ENCODE results near the gene MAPKAPK2.

- TF ChIP-seq POLR2AphosphoS5 (IDR thresholded peaks at IDR 0.05; ENCODE audit: low read depth, low read length), result no peak
- no peak for TF ChIP-seq POLR2A (IDR thresholded peaks at IDR 0.05; ENCODE audit: low read depth, low read length)
- no peak for TF ChIP-seq TAF1 (IDR thresholded peaks at IDR 0.05; ENCODE audit: low read depth, low read length)
Observed at GRCh38 chr1:206771338-206771692, 86.6 kb downstream of the MAPKAPK2 start.
